Endothelial cell (in vitro differentiated cells): ENCODE results near the gene LUC7L2. TPM values are rescaled to one million over a fixed set of nuclear protein-coding genes. Genes with fewer than 3 reads are reported as not detected.

ENCODE experiments used
- DNase-seq: peaks from one replicate; pipeline ENCODE4 v3.0.0; 2021; ENCODE audit warnings: low spot score
- H3K27ac Mint-ChIP-seq: one replicate; pipeline ENCODE4 v1.8.0; 2021; ENCODE audit warnings: mixed read lengths, inconsistent platforms; ENCODE audit not compliant: unreplicated experiment
- H3K27me3 Mint-ChIP-seq: one replicate; pipeline ENCODE4 v1.8.0; 2021; ENCODE audit warnings: mild to moderate bottlenecking, moderate library complexity, mixed read lengths, inconsistent platforms; ENCODE audit not compliant: unreplicated experiment
- H3K36me3 Mint-ChIP-seq: one replicate; pipeline ENCODE4 v1.8.0; 2021; ENCODE audit warnings: mild to moderate bottlenecking, low read depth, mixed read lengths, inconsistent platforms; ENCODE audit not compliant: unreplicated experiment
- H3K4me1 Mint-ChIP-seq: one replicate; pipeline ENCODE4 v1.8.0; 2021; ENCODE audit warnings: mild to moderate bottlenecking, mixed read lengths, inconsistent platforms; ENCODE audit not compliant: unreplicated experiment
- H3K4me3 Mint-ChIP-seq: one replicate; pipeline ENCODE4 v1.8.0; 2021; ENCODE audit warnings: mild to moderate bottlenecking, mixed read lengths, inconsistent platforms; ENCODE audit not compliant: unreplicated experiment
- H3K9me3 Mint-ChIP-seq: one replicate; pipeline ENCODE4 v1.8.0; 2021; ENCODE audit warnings: mixed read lengths, inconsistent platforms; ENCODE audit not compliant: unreplicated experiment
- total RNA-seq: library from RNA; stranded (reverse); fragmentation: NEBNext Ultra II Directional; extraction: Animal tissue kit (Norgen Biotek cat#: 25700); gene quantifications from one replicate; pipeline ENCODE4 v1.2.1, GENCODE V29; 2021; ENCODE audit not compliant: unreplicated experiment
- TF ChIP-seq, protein P1 (sequence below): fragments of 200-600 bp; sonication (generic); IDR thresholded peaks from one replicate; pipeline ENCODE4 v1.5.0; 2021; ENCODE audit warnings: antibody characterized with exemption; ENCODE audit not compliant: unreplicated experiment

LUC7L2 gene
- total RNA-seq, 1 donor from 2014 or later, result 83.5 TPM

DNA sequence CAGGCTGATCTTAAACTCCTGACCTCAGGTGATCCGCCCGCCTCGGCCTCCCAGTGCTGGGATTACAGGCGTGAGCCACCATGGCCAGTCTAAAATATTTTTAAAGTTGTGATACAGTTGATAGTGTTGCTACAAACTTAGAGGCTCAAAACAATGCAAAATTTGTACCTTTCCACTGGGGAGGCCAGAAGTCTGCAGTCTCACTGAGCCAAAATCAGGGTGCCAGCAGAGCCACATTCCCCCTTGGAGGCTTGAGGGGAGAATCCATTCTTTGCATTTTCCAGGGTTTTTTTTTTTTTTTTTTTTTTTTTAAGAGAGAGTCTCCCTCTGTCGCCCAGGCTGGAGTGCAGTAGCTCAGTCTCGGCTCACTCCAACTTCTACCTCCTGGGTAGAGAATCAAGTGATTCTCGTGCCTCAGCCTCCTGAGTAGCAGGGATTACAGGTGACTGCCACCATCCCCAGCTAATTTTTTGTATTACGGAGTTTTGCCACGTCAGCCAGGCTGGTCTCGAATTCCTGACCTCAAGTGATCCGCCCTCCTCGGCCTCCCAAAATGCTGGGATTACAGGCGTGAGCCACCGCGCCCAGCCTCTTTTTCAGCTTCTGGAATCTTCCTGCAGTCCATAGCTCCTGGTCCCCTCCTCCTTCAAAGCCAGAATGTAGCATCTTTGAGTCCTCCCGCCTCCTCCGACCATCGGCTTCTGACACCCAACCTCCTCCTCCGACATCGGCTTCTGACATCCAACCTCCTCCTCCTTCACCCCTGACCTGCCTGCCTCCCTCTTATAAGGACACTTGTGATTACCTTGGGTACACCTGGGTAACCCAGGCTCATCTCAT lies 86.6 kb downstream of the LUC7L2 start:
- no peaks in the 10 kb centered on the region for H3K36me3 Mint-ChIP-seq
- H3K4me3 Mint-ChIP-seq, result no peak overlapping the region
- DNase-seq, result no peak
- H3K4me1 Mint-ChIP-seq, result no peaks in the 10 kb centered on the region
- H3K27me3 Mint-ChIP-seq, result peaks cover 4% of the 10 kb centered on the region
- TF ChIP-seq, protein P1, sequence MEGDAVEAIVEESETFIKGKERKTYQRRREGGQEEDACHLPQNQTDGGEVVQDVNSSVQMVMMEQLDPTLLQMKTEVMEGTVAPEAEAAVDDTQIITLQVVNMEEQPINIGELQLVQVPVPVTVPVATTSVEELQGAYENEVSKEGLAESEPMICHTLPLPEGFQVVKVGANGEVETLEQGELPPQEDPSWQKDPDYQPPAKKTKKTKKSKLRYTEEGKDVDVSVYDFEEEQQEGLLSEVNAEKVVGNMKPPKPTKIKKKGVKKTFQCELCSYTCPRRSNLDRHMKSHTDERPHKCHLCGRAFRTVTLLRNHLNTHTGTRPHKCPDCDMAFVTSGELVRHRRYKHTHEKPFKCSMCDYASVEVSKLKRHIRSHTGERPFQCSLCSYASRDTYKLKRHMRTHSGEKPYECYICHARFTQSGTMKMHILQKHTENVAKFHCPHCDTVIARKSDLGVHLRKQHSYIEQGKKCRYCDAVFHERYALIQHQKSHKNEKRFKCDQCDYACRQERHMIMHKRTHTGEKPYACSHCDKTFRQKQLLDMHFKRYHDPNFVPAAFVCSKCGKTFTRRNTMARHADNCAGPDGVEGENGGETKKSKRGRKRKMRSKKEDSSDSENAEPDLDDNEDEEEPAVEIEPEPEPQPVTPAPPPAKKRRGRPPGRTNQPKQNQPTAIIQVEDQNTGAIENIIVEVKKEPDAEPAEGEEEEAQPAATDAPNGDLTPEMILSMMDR, result no peak
- H3K27ac Mint-ChIP-seq, result no peak overlapping the region
- no peaks in the 10 kb centered on the region for H3K9me3 Mint-ChIP-seq

DNA sequence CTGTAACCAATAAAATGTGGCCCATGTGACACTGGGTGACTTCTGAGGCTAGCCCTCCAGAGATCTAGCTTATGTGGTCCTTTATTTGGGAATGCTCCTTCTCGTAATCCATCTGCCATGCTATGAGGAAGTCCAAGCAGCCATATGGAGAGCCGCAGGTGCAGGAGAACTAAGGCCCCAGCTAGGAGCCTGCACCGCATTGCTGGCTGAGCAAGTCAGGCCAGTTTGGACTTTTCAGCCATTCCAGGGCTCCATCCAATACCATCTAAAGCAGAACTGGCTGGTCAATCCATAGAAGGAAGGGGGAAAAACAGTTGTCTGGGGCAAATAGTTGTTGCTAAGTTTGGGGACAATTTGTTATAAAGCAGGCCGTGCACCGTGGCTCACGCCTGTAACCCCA lies 91.2 kb downstream of the LUC7L2 start:
- Mint-ChIP-seq H3K4me1 (no peaks in the 10 kb centered on the region), H3K4me3 (no peak overlapping the region), H3K27ac (no peak overlapping the region), H3K9me3 (no peaks in the 10 kb centered on the region), H3K27me3 (peaks cover 6% of the 10 kb centered on the region), H3K36me3 (no peaks in the 10 kb centered on the region)
- TF ChIP-seq, protein P1, result no peak
- no peak for DNase-seq

DNA sequence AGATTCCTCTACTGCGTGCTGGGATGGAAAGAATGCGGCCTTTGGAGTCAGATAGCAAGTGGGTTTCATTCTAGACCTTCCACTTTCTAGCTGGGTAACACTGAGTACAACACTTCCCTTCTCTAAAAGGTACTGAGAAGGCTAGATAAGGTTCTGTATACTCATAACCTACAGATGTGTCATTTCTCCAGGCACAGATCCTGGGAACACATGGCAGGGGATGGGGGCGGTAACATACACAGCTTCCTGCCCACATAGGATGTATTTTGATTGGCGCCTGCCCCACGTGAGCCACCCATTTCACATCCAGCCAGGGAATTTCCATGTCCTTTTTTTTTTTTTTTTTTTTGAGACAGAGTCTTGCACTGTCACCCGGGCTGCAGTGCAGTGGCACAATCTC lies 91.9 kb downstream of the LUC7L2 start:
- Mint-ChIP-seq H3K4me1 (no peaks in the 10 kb centered on the region), H3K4me3 (no peak overlapping the region), H3K9me3 (no peaks in the 10 kb centered on the region), H3K36me3 (no peaks in the 10 kb centered on the region), H3K27ac (no peak overlapping the region), H3K27me3 (peaks cover 6% of the 10 kb centered on the region)
- TF ChIP-seq, protein P1, result no peak
- DNase-seq, result no peak

DNA sequence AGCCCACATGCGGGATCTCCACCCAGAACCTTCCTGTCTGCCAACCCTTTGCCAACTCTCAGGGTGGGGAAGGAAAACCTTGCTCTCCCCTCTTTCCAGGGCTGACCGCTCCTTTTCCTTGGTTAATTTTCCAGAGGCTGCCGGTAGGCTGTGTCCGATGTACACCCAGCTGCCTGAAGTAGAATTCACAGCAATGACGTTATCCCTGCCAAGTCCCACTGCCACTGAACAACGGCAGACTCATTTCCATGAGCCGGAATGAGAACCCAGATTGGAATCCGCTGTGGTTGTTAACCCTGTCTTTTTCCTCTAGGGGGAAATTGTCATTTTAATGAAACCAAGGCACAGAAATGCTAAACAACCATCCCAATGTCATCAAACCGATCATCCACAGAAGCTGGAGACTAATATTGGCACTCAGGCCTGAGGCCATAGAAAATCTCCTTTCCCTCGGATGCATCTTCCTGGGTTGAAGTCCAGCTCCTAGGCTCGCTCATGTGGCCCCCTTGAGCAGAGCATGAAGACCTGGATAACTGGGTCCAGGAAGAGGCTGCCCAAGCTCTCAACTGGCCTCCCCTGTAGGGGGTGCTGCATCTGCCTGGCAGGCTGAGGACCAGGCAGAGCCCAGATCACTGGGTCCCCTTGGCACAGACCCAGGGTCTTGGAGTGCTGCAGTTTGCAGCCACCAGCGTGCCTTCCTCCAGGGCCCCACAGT lies 93.4 kb downstream of the LUC7L2 start:
- no peak overlapping the region for H3K4me3 Mint-ChIP-seq
- no peak overlapping the region for H3K27ac Mint-ChIP-seq
- no peak for DNase-seq

More for the DNA sequence above, 93.4 kb downstream of the LUC7L2 start:
- H3K36me3 Mint-ChIP-seq, result no peaks in the 10 kb centered on the region
- peaks cover 6% of the 10 kb centered on the region for H3K27me3 Mint-ChIP-seq
- H3K9me3 Mint-ChIP-seq, result no peaks in the 10 kb centered on the region
- no peaks in the 10 kb centered on the region for H3K4me1 Mint-ChIP-seq
- TF ChIP-seq, protein P1, result no peak
